ENCODE data around the gene SLC13A2.

- TF ChIP-seq, protein P1, sequence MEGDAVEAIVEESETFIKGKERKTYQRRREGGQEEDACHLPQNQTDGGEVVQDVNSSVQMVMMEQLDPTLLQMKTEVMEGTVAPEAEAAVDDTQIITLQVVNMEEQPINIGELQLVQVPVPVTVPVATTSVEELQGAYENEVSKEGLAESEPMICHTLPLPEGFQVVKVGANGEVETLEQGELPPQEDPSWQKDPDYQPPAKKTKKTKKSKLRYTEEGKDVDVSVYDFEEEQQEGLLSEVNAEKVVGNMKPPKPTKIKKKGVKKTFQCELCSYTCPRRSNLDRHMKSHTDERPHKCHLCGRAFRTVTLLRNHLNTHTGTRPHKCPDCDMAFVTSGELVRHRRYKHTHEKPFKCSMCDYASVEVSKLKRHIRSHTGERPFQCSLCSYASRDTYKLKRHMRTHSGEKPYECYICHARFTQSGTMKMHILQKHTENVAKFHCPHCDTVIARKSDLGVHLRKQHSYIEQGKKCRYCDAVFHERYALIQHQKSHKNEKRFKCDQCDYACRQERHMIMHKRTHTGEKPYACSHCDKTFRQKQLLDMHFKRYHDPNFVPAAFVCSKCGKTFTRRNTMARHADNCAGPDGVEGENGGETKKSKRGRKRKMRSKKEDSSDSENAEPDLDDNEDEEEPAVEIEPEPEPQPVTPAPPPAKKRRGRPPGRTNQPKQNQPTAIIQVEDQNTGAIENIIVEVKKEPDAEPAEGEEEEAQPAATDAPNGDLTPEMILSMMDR (IDR thresholded peaks at IDR 0.05) = no peak
- no peak for TF ChIP-seq POLR2A (IDR thresholded peaks at IDR 0.05)
These were observed 33.5 kb downstream of the SLC13A2 start for GRCh38 chr17:28506763-28507487.

Data from heart left ventricle (tissue), 13 donors.